ENCODE results near the gene CD93.

Gene CD93, protein sequence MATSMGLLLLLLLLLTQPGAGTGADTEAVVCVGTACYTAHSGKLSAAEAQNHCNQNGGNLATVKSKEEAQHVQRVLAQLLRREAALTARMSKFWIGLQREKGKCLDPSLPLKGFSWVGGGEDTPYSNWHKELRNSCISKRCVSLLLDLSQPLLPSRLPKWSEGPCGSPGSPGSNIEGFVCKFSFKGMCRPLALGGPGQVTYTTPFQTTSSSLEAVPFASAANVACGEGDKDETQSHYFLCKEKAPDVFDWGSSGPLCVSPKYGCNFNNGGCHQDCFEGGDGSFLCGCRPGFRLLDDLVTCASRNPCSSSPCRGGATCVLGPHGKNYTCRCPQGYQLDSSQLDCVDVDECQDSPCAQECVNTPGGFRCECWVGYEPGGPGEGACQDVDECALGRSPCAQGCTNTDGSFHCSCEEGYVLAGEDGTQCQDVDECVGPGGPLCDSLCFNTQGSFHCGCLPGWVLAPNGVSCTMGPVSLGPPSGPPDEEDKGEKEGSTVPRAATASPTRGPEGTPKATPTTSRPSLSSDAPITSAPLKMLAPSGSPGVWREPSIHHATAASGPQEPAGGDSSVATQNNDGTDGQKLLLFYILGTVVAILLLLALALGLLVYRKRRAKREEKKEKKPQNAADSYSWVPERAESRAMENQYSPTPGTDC

DNA sequence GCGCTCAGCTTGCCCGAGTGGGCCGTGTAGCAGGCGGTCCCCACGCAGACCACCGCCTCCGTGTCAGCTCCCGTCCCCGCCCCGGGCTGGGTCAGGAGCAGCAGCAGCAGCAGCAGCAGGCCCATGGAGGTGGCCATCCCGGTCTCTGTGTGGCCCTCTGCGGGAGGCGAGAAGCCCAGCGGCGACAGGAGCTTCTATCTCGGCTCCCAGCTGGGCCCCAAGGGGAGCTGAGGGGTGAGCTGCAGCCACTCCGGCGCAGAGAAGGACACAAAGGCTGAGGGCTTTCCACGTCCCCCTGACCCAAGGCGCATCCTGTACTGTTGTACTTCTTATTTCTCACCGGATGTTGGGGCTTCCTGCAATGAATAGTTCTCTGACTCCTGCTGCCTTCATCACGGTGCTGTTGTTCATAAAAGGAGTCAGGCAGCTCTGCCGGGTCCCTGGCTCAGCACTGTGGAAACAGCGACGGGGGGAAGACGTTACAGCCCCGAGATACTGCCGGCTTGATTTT, at the start of gene CD93:
Gene CD93, minus strand, starts transcription at position 269 of the 511 bp plus-strand sequence. Its CDS starts 132 bp downstream, at position 137.
- no peak for DNase-seq

GRCh38 chr20:23133560-23133998, 47.5 kb upstream of the CD93 start:
- DNase-seq = no peak

DNA sequence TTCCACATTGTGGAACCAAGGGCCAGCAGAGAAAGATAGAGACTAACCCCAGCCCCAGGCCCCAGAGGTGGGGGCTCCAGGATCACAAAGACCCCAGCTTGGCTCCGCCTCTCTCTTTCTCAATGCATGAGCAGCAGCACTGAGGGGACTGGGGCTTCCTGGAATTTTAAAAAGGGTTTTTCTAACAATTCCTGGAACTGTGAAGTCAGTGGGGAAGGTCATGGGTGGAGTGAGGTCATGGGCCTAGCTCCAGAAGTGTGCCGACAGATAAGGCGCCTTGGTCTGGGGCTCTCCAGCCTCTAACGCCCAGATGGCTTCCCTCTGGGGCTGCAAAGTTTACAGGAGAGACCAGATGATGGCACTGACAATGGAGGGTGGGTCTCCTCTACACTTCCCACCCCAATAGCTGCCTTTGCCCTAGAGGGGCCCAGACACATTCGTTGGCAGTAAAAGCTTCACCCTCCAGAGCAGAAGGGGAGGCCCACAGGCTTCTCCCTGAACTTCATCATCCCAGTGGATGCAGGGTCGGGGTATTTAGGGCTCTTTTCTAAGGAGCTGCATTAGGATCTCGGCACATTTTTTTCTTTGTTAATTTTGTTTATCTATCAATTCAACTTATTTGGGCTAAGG, 46.9 kb upstream of the CD93 start:
- no peak for DNase-seq

DNA sequence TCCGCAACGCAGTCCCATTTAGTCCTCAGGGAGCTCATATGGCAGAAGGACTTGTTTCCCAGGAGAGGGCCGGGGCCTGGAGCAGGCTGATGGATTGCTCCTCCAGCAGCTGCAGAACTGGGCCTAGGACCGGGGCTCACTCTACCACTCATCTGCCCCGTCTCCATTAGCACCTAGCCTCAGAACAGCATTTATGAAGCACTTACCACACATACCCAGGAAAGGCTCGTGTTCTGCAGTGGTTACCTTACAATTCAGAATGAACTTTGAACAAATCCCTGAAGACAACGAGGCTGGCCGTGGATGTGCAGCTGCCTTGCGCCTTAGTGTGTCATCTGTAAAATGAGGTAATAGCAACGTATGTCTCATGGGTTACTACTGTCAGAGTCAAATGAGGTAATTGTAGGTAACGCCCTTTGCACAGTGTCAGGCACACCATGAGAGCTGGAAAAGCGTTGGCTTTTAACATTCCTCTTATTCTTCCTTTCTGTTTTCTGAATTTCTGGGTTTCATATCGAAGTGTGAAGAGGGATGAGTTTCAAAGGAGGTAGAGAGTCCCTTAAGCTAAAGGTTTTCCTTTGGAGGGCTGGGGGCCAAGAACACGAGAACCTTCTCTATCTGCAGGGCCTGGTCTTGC, 46.3 kb upstream of the CD93 start:
- no peak for DNase-seq

DNA sequence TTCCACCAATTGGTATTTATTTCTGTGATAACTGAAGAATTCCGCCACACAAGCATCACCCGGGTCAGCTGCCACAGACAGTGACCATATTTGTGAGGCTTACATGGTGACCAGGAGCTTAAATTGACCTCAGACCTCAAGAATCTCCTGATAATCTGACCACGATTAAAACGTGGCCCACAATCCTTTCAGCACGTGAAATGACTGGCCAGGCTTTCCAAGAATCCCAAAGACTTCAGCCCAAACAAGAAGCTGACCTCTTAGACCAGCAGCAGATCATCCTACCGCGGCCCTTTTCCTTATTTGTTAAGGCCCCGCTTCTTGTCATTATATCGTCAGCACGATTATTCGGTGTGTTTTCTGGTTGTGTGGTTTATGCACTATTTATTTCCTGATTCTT, 45.6 kb upstream of the CD93 start:
- DNase-seq = no peak

DNA sequence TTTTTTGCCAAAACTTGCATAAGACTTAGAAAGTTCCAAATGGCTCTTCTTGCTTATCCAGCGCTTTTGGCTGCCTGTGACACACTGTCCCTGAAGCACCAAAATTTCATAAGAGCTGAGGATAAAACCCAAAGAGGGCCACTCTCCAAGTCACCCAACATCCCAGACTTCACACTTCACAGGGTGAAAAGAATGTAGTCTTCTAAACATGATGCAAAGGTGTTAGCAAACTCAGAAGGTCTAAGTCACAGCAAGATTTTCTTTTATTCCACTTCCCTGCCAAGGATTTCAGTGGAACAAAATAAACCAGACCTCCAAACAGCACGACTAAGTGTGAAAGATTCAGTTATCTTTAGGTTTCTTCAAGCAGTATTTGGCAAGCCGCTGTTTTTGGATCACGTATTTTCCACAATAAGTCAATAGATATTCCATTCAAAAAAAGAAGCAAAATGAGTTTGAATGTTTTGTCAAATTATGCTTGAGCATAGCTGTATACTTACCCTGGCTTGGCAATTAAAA, 44.6 kb upstream of the CD93 start:
- no peak for DNase-seq

DNA sequence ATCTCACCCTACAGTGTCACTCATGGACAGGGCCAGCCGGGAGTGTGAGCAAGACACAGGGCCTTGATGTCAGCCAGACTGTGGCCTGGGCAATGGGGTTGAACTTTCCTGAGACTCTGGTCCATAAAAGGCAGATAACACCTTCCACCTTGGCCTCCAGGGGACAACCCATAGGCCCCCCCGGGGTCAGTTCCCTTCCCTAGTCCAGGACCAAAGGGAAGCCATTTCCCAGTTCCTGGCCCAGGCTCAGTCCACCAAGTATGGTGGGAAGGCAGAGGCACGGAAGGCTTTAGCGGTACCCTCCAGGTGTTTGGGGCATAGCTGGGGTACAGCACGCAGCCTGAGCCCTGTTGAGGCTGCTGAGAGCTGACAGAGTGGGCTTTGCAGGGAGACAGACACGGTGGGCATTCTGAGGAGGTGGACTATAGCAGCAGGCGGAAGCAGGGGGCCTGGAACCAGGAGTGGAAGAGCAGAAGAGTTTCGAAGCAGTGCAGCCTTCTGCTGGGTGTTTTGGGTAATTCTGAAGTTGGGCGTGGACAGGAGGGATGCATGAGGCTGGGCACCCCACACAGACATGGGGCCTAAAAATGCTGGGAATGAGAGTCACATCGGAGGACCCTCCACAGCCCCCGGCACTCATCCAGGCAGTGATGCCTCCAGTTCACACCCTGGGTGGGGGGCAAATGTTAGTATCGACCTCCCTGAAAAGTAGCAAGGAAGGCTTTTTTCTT, 43.9 kb upstream of the CD93 start:
- DNase-seq = no peak

DNA sequence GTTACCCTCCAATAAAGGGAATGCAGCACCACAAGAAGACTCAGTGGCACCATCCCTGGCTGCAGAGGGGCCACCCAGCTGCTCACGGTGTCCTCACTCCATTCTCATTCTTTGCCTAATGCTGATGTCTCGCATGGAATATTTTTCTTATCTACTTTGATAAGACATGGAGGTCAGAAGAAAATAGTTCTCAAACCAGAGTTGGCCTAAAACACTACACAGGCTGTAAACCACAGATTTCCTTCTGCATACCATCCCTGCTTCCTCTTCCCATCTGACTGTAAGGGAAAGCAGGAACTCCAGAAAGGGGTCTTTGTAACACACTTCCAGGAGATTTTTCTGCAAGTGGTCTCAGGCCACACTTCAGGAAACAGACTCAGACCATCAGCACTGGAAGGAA, 43.1 kb upstream of the CD93 start:
- DNase-seq = no peak

- no peak for DNase-seq
Measured at GRCh38 chr20:23128461-23129125, 42.5 kb upstream of the CD93 start.

DNA sequence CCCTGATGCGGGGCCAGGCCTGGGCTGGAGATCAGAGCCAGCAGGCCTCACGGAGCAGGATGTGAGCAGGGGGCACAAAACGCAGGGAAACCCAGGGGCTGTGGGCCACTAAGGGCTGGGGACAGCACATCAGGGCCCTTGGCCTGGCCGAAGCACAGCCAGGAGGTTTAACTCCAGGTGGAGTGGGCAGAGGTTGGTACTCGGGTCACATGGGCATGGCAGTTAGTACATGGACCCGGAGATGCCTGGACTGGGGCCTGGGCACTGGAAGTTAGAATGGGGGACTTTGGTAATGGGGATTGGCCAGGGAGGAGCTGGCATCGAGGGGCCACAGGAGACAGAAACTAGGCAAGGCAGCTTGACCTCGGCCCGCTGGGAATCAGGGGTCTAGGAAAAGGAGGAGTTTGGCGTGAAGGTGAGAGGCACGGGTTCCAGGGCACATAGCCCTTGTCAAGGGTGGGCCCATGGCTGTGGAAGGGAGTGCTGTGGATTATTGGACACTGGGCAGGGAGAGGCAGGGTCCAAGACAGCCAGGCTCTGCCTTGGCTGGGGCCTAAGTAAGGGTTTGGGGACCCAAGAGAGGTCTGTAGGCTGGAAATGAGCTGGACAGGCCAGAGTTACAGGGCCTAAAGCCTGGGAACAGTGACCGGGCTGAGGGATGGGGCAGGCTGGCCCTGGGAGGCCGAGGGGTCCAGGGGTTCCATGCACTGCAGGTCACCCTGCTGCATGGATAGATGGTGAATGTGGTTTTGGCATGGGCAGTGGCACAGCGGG, 41.6 kb upstream of the CD93 start:
- no peak for DNase-seq

DNA sequence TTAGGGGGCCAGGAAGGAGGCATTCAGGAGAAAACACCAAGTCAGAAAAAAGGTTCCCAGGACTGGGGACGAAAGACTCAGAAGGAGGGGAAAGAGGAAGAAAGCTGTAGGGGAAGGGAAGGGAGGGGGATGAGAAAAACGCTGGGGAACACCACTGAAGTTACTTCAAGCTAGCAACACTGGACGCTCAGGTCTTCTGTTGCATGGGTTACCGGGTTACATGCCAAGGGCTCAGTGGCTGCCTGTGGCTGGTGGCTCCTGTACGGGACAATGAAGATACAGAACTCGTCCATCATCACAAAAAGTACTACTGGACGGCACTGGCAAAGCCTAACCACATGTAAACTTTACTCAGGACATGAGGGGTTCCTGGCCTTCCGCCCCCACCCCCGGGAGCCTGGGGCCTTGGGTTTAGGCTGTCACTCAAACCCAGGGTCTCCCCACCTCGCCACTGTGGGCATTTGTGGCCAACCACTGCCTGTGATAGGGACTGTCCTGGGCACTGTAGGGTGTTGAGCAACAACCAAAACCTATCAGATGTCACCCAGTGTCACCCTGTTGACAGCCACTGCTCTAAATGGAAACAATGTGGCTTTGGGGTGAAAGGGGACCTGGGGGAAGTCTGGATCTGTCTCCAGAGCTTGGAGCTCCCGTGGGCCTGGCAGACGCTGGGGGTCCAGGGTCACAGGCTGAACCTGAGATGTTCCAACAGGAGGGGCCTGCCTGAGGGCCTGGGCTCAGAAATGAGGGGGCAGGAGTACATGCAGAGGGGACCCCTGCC, 40.3 kb upstream of the CD93 start:
- no peak for DNase-seq

- no peak for DNase-seq
Measured at GRCh38 chr20:23125625-23126191, 39.6 kb upstream of the CD93 start.

GRCh38 chr20:23125159-23125558, 39.0 kb upstream of the CD93 start:
- DNase-seq = no peak

GRCh38 chr20:23123886-23124285, 37.8 kb upstream of the CD93 start:
- no peak for DNase-seq

GRCh38 chr20:23122796-23123655, 36.9 kb upstream of the CD93 start:
- DNase-seq = no peak

DNA sequence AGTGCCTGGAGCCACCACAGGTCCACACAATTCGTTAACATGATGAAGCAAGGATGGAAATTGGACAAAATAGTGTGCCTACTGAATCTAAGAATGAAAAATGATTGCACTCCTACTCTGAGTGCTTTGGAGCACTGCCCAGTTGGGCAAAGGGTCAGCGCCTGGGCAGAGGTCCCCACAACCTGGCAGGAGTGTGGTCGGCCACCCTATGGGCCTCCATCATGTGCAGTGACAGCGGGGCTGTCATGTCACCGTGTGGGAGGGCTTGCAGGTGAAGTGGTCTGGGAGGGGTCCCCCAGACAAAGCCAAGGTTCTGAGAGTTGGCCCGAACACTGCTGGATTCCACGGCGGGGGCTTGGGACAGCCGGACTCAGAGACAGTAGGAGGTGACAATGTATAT, 36.2 kb upstream of the CD93 start:
- DNase-seq = no peak

DNA sequence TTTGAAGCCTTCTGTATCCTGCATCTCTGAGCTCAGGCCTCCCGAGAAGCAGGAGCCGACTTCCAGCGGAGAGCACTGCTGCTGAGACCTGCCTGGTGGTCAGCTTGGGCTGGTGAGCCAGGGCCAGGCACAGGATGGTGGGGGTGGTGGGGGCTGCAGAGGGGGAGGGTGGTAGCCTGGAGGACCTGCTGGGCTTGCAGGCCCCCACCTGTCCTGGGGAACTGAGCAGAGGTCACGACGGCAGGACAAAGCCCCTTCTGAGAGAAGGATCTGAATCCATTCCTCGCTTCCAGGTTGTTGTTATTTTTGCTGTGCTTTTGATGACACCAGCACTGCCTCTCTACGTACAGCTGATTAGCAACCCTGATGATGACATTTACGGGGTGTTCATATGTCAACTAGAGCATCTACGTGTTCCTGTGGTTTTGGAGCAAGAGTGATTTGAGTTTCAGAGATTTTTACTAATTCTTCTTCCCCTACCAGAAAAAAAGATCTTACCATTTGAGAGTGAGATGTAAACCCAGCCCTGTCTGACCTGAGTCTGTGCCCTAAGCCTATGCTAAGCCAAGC, 35.7 kb upstream of the CD93 start:
- no peak for DNase-seq

All from activated CD4-positive, alpha-beta T cell treated with anti-CD3 and anti-CD28 coated beads for 1 hour (primary cell).